Measurements from ENCODE around the gene IL11RA. TPM values are rescaled to one million over a fixed set of nuclear protein-coding genes. Genes with fewer than 3 reads are reported as not detected.

IL11RA gene
- total RNA-seq, 6 experiments from 2014 or later = 9.7 to 21.5 (median 14.7) TPM

DNA sequence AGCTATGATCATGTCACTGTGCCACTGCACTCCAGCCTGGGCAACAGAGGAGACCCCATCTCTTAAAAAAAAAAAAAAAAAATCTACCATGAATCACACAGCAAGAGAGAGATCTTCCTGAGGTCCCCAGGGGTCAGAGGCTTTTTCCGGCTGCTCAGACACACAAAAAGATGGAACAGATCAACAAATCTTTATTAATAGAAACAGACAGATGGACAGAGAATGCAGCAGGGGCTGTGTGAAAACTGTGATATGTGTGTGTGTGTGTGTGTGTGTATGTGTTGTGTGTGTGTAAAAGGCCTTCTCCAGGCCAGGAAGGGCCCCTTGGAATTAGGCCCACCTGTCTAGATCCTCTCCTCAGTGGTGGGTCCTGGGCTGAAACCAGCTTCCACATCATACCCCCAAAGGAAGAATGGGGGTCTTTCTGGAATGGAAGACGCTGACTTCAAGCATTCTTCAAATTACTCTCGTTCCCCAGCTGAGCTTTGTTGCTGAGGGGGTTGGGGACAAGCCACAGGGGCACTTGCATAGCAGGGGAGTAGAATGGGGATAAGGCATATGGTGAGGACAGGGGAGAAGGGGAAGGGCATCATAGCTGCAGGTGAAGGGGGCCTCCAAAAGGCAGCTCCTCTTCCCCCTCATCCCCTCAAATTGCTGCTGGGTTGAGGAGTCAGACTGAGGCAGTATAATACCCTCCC, 17.3 kb upstream of the IL11RA start:
- H3K4me1 ChIP-seq = peaks cover 0 to 44% (median 15%) of the 10 kb centered on the region in 4 donors
- no peak overlapping the region for H3K4me3 ChIP-seq
- 60% methylated on average over 3 of the region's 3 CpGs for WGBS (ENCODE audit: insufficient coverage, low coverage, low lambda C conversion rate, missing lambda C conversion rate)
- intact Hi-C loops (cut with DNase I) = no loop called here
- DNase-seq (no peak), ATAC-seq (no peak)
- TF ChIP-seq, protein P1, sequence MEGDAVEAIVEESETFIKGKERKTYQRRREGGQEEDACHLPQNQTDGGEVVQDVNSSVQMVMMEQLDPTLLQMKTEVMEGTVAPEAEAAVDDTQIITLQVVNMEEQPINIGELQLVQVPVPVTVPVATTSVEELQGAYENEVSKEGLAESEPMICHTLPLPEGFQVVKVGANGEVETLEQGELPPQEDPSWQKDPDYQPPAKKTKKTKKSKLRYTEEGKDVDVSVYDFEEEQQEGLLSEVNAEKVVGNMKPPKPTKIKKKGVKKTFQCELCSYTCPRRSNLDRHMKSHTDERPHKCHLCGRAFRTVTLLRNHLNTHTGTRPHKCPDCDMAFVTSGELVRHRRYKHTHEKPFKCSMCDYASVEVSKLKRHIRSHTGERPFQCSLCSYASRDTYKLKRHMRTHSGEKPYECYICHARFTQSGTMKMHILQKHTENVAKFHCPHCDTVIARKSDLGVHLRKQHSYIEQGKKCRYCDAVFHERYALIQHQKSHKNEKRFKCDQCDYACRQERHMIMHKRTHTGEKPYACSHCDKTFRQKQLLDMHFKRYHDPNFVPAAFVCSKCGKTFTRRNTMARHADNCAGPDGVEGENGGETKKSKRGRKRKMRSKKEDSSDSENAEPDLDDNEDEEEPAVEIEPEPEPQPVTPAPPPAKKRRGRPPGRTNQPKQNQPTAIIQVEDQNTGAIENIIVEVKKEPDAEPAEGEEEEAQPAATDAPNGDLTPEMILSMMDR (IDR thresholded peaks at IDR 0.05) = no peak
- TF ChIP-seq POLR2A (IDR thresholded peaks at IDR 0.05) = no peak
- H3K9me3 ChIP-seq = no peaks in the 10 kb centered on the region
- no peaks in the 10 kb centered on the region for H3K27me3 ChIP-seq
- H3K27ac ChIP-seq = no peak overlapping the region
- peaks cover 0 to 6% (median 0%) of the 10 kb centered on the region in 4 donors for H3K36me3 ChIP-seq

DNA sequence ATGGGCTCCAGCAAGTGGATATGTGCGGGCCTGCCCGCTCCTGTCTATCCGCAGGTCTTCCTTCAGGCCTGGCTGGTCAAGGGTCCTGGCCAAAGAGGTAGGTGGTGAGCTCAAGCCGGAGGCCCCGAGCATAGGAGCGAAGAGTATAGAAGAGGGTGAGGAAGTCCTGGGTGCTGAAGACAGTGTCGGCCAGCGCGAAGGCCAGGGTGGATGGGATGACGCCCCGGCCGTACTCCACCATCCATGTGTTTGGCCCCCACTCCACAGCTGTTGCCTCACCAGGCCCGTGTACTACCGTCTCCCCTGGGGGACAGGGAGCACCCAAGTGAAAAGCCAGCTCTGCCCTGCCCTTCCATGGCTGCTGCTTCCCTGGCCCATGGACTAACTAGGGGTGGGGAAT, 16.4 kb upstream of the IL11RA start:
- Histone ChIP-seq H3K27ac (no peak overlapping the region), H3K27me3 (no peaks in the 10 kb centered on the region), H3K4me3 (no peak overlapping the region), H3K9me3 (no peaks in the 10 kb centered on the region), H3K36me3 (peaks cover 0 to 6% (median 0%) of the 10 kb centered on the region in 4 donors), H3K4me1 (peaks cover 0 to 38% (median 12%) of the 10 kb centered on the region in 4 donors)
- intact Hi-C loops (cut with DNase I) = no loop called here
- TF ChIP-seq, protein P1 (IDR thresholded peaks at IDR 0.05) = no peak
- TF ChIP-seq POLR2A (IDR thresholded peaks at IDR 0.05) = no peak
- ATAC-seq (no peak), DNase-seq (no peak)
- WGBS (ENCODE audit: insufficient coverage, low coverage, low lambda C conversion rate, missing lambda C conversion rate) = 52% methylated on average over 7 of the region's 14 CpGs

DNA sequence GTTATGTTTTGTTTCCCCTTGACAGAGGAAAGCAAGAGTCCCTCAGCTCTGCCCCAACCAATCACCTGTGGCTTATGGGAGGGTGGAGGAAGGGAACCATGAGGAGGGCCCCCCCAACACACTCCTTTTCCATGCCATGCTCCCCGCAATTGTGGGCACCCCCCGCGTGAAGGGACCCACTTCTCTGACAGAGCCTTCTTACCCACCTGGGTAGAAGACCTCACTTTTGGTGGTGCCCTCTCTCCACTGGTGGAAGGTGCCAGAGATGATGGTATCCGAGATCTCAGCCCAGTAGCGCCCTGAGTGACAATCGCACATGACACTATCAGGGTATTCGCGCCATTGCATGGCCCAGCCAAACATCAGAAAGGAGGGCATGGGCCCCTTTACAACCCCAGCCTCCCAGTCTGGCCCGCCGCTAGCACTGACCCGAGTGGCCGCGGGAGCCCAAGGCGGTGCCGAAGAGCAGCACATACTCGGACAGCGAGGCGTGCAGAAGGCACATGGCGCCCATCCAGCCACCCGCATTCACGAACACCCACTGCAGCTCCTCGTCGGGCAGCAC, 15.1 kb upstream of the IL11RA start:
- peaks cover 0 to 6% (median 0%) of the 10 kb centered on the region in 4 donors for H3K36me3 ChIP-seq
- ATAC-seq = peak; percentile 11 to 45 (median 38)
- intact Hi-C loops (cut with DNase I) = no loop called here

DNA sequence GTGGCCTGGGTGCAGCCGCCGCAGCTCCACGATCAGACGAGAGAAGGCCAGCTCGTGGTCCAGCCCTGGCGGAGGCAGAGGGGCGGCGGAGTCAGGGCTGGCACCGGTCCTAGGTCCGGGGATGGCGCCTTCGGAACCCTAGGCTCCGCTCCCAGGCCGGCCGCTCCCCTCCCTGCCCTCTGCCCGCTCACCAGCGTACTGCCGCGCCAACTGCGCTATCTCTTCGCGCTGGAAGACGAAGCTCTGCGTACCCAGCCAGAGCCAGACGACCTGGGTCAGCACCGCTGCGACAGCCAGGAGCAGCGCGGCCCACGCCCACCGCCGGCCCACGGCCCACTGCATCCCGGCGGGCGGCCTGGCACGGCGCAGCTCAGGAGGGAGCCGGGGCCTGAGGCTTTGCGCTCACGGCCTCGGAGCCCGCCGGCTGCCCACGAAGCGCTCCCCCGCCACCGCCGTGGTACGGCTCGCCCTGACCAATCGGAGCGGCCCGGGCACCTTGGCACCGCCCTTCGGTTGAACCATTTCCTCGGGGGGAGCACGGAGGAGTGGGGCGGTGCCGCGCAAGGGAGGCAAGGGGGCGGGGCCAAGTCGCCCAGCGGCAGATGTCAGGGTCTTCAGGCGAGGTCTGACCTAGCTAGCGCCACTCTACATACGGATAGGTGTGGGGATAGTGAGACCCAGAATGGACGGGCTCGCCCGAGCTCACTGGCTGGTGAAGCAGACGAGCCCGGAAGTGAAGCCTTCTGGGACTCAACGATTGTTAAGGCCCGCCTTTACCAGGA, 14.4 kb upstream of the IL11RA start, which contains the start of gene SIGMAR1:
Gene SIGMAR1 (minus strand): TSS at position 432 of the 782 bp plus-strand sequence. CDS start 90 bp downstream, at position 342.
- Histone ChIP-seq H3K27me3 (no peaks in the 10 kb centered on the region), H3K4me3 (peak within 1 kb of the TSS; percentile 50 to 91 (median 87)), H3K36me3 (peaks cover 0 to 6% (median 0%) of the 10 kb centered on the region in 4 donors), H3K27ac (peak within 1 kb of the TSS; percentile 36 to 79 (median 72)), H3K4me1 (peaks cover 0 to 42% (median 18%) of the 10 kb centered on the region in 4 donors), H3K9me3 (no peaks in the 10 kb centered on the region)
- peak; percentile 94 for TF ChIP-seq POLR2A (IDR thresholded peaks at IDR 0.05)
- TF ChIP-seq, protein P1 (IDR thresholded peaks at IDR 0.05) = no peak
- 0% methylated on average over 5 of the region's 74 CpGs for WGBS (ENCODE audit: insufficient coverage, low coverage, low lambda C conversion rate, missing lambda C conversion rate)
- DNase-seq (peak; percentile 96 to 97 (median 97)), ATAC-seq (peak; percentile 89 to 94 (median 91))
- intact Hi-C loops (cut with DNase I) = no loop called here

More for the DNA sequence above, 15.1 kb upstream of the IL11RA start:
- TF ChIP-seq, protein P1 (IDR thresholded peaks at IDR 0.05) = no peak
- no peak for TF ChIP-seq POLR2A (IDR thresholded peaks at IDR 0.05)
- H3K4me1 ChIP-seq = peaks cover 0 to 42% (median 18%) of the 10 kb centered on the region in 4 donors
- WGBS (ENCODE audit: insufficient coverage, low coverage, low lambda C conversion rate, missing lambda C conversion rate) = 1% methylated on average over 10 of the region's 23 CpGs
- peak overlapping the region; percentile 50 to 91 (median 87) for H3K4me3 ChIP-seq
- DNase-seq = peak in 1 of 3 donors; percentile 79
- no peaks in the 10 kb centered on the region for H3K27me3 ChIP-seq
- H3K9me3 ChIP-seq = no peaks in the 10 kb centered on the region
- H3K27ac ChIP-seq = peak overlapping the region; percentile 36 to 79 (median 72)

Measured in right lobe of liver (tissue), 6 donors.